GM12878 (cell line): Measurements from ENCODE around the gene DNAJC4.

ENCODE experiments used
- BHLHE40 ChIP-seq, 2 experiments: fragments of 450-650 bp in 1 of 2; IDR thresholded peaks; 2 replicates each; pipeline ENCODE4 v1.6.1; 2011 to 2017; ENCODE audit warnings: low read depth in 2 of 2, borderline replicate concordance in 1 of 2, improper control_type of control experiment in 1 of 2, low read length in 1 of 2, mild to moderate bottlenecking in 1 of 2
- CBX5 ChIP-seq: sonication (generic); IDR thresholded peaks from 2 replicates; pipeline ENCODE4 v1.6.1; 2016; ENCODE audit warnings: low read depth, moderate library complexity, mild to moderate bottlenecking, inconsistent platforms
- CHD2 ChIP-seq: IDR thresholded peaks from 2 replicates; pipeline ENCODE4 v1.6.1; 2011; ENCODE audit warnings: low read depth, low read length, improper control_type of control experiment, borderline replicate concordance
- MAX ChIP-seq: IDR thresholded peaks from 2 replicates; pipeline ENCODE4 v1.6.1; 2012; ENCODE audit warnings: low read depth, low read length, improper control_type of control experiment
- POLR2A ChIP-seq: IDR thresholded peaks from 2 replicates; pipeline ENCODE4 v1.6.1; 2011; ENCODE audit warnings: low read depth, mild to moderate bottlenecking, low read length
- TF ChIP-seq, protein P1 (sequence below), 3 experiments: IDR thresholded peaks in 2 of 3; conservative IDR thresholded peaks in 1 of 3; 2 replicates each; pipeline ENCODE4 v1.5.1; 2011; ENCODE audit warnings: low read depth in 3 of 3, low read length in 3 of 3, mild to moderate bottlenecking in 3 of 3, control low read depth in 2 of 3, moderate library complexity in 2 of 3, inconsistent platforms in 1 of 3, mixed read lengths in 1 of 3; ENCODE audit not compliant: control insufficient read depth in 2 of 3, insufficient read depth in 1 of 3; ENCODE audit errors: extremely low read depth in 1 of 3
- TF ChIP-seq, protein P2 (sequence below): IDR thresholded peaks from 2 replicates; pipeline ENCODE4 v1.6.1; 2012; ENCODE audit warnings: low read depth, low read length, improper control_type of control experiment

DNA sequence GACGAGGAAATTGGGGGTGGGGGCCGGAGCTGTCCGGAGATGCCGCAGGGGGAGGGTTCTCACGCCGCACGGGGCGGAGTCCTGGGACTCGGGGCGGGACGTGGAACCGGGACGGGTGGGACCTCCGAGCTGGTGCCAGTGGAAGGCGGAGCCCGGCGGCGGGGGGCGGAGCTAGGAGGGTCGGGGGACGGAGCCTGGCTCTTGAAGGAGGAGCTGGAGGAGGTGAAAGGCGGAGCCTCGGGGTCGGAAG is 10.8 kb downstream of the DNAJC4 start:
- TF ChIP-seq, protein P1, sequence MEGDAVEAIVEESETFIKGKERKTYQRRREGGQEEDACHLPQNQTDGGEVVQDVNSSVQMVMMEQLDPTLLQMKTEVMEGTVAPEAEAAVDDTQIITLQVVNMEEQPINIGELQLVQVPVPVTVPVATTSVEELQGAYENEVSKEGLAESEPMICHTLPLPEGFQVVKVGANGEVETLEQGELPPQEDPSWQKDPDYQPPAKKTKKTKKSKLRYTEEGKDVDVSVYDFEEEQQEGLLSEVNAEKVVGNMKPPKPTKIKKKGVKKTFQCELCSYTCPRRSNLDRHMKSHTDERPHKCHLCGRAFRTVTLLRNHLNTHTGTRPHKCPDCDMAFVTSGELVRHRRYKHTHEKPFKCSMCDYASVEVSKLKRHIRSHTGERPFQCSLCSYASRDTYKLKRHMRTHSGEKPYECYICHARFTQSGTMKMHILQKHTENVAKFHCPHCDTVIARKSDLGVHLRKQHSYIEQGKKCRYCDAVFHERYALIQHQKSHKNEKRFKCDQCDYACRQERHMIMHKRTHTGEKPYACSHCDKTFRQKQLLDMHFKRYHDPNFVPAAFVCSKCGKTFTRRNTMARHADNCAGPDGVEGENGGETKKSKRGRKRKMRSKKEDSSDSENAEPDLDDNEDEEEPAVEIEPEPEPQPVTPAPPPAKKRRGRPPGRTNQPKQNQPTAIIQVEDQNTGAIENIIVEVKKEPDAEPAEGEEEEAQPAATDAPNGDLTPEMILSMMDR (IDR thresholded peaks at IDR 0.05 in 2 of 3, conservative IDR thresholded peaks at IDR 0.05 in 1 of 3; ENCODE audit: control insufficient read depth in 2 of 3, extremely low read depth in 1 of 3, insufficient read depth in 1 of 3, low read depth in 3 of 3, low read length in 3 of 3): no peak
- no peak; the same call in 1 of the 2 replicates for TF ChIP-seq CHD2
- TF ChIP-seq POLR2A: peak; percentile 65; the same call in 1 of the 2 replicates
- no peak for TF ChIP-seq BHLHE40 (IDR thresholded peaks at IDR 0.05; ENCODE audit: borderline replicate concordance in 1 of 2, low read depth in 2 of 2, low read length in 1 of 2)
- TF ChIP-seq MAX: no peak
- no peak for TF ChIP-seq CBX5
- TF ChIP-seq, protein P2, sequence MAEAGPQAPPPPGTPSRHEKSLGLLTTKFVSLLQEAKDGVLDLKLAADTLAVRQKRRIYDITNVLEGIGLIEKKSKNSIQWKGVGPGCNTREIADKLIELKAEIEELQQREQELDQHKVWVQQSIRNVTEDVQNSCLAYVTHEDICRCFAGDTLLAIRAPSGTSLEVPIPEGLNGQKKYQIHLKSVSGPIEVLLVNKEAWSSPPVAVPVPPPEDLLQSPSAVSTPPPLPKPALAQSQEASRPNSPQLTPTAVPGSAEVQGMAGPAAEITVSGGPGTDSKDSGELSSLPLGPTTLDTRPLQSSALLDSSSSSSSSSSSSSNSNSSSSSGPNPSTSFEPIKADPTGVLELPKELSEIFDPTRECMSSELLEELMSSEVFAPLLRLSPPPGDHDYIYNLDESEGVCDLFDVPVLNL: no peak
